SK-N-SH treated with all-trans-retinoic acid at 6 μM for 48 hours (cell line): Measurements from ENCODE around the gene ZNF473.
"Not testable (repeated sequence)": the region's sequence is repeated elsewhere in the genome, so short reads cannot be mapped to it uniquely, and the experiment has no call there.

ENCODE experiments used
- ATAC-seq: fragments of 200-7000 bp; cut with Tn5 transposase; 3 replicates; pipeline ENCODE4 v1.9.1; 2020; ENCODE audit warnings: mild to moderate bottlenecking, moderate library complexity
- BACH2 ChIP-seq: fragments of 250-450 bp; sonication (Bioruptor Pico); IDR thresholded peaks from 2 replicates; pipeline ENCODE4 v1.9.0; 2021; ENCODE audit warnings: mild to moderate bottlenecking, borderline replicate concordance
- CSRNP3 ChIP-seq: fragments of 250-450 bp; sonication (Bioruptor Pico); IDR thresholded peaks from 2 replicates; pipeline ENCODE4 v1.5.1; 2021; ENCODE audit warnings: mild to moderate bottlenecking, moderate library complexity
- ESRRG ChIP-seq: fragments of 250-450 bp; sonication (Bioruptor Pico); IDR thresholded peaks from 2 replicates; pipeline ENCODE4 v1.6.1; 2021; ENCODE audit warnings: mild to moderate bottlenecking
- GLIS3 ChIP-seq: fragments of 250-450 bp; sonication (Bioruptor Pico); IDR thresholded peaks from 2 replicates; pipeline ENCODE4 v1.5.0; 2020; ENCODE audit warnings: mild to moderate bottlenecking, moderate library complexity
- ISL1 ChIP-seq: fragments of 250-450 bp; sonication (Bioruptor Pico); IDR thresholded peaks from 2 replicates; pipeline ENCODE4 v2.1.2; 2022; ENCODE audit warnings: mild to moderate bottlenecking, moderate library complexity
- OSR1 ChIP-seq: fragments of 250-450 bp; sonication (Bioruptor Pico); IDR thresholded peaks from 2 replicates; pipeline ENCODE4 v1.8.0; 2022; ENCODE audit warnings: moderate library complexity, mild to moderate bottlenecking, inconsistent platforms
- PATZ1 ChIP-seq: fragments of 250-450 bp; sonication (Bioruptor Pico); IDR thresholded peaks from 2 replicates; pipeline ENCODE4 v1.8.0; 2020; ENCODE audit warnings: mild to moderate bottlenecking, moderate library complexity, borderline replicate concordance
- POU6F1 ChIP-seq: fragments of 250-450 bp; sonication (Bioruptor Pico); IDR thresholded peaks from 2 replicates; pipeline ENCODE4 v1.8.0; 2021; ENCODE audit warnings: low read depth, mild to moderate bottlenecking, moderate library complexity, borderline replicate concordance
- PPARA ChIP-seq: fragments of 250-450 bp; sonication (Bioruptor Pico); IDR thresholded peaks from 2 replicates; pipeline ENCODE4 v1.5.0; 2020; ENCODE audit warnings: mild to moderate bottlenecking, borderline replicate concordance
- RARB ChIP-seq: fragments of 250-450 bp; sonication (Bioruptor Pico); IDR thresholded peaks from 2 replicates; pipeline ENCODE4 v1.8.0; 2021; ENCODE audit warnings: mild to moderate bottlenecking, moderate library complexity
- SNAI2 ChIP-seq: fragments of 250-450 bp; sonication (Bioruptor Pico); IDR thresholded peaks from 2 replicates; pipeline ENCODE4 v1.5.0; 2020; ENCODE audit warnings: mild to moderate bottlenecking, moderate library complexity
- TCF4 ChIP-seq: fragments of 250-450 bp; sonication (Bioruptor Pico); IDR thresholded peaks from 2 replicates; pipeline ENCODE4 v1.8.0; 2021; ENCODE audit warnings: mild to moderate bottlenecking, moderate library complexity, borderline replicate concordance
- TSHZ2 ChIP-seq: fragments of 250-450 bp; sonication (Bioruptor Pico); IDR thresholded peaks from 2 replicates; pipeline ENCODE4 v1.5.0; 2020; ENCODE audit warnings: mild to moderate bottlenecking, moderate library complexity
- ZC3H10 ChIP-seq: fragments of 250-450 bp; sonication (Bioruptor Pico); IDR thresholded peaks from 2 replicates; pipeline ENCODE4 v1.5.1; 2021; ENCODE audit warnings: mild to moderate bottlenecking, moderate library complexity
- ZFP3 ChIP-seq: fragments of 250-450 bp; sonication (Bioruptor Pico); IDR thresholded peaks from 2 replicates; pipeline ENCODE4 v1.5.0; 2020; ENCODE audit warnings: mild to moderate bottlenecking, moderate library complexity
- ZFP30 ChIP-seq: fragments of 450-650 bp; formaldehyde crosslinking; IDR thresholded peaks from 2 replicates; pipeline ENCODE4 v1.5.0; 2022; ENCODE audit warnings: mild to moderate bottlenecking, moderate library complexity
- ZNF565 ChIP-seq: fragments of 450-650 bp; formaldehyde crosslinking; conservative IDR thresholded peaks from 2 replicates; pipeline ENCODE4 v1.5.0; 2020; ENCODE audit warnings: low read depth, mild to moderate bottlenecking, moderate library complexity
- ZNF70 ChIP-seq: fragments of 450-650 bp; formaldehyde crosslinking; IDR thresholded peaks from 2 replicates; pipeline ENCODE4 v1.5.0; 2020; ENCODE audit warnings: mild to moderate bottlenecking, moderate library complexity
- ZNF8 ChIP-seq: fragments of 450-650 bp; formaldehyde crosslinking; IDR thresholded peaks from 2 replicates; pipeline ENCODE4 v1.5.0; 2020; ENCODE audit warnings: mild to moderate bottlenecking, moderate library complexity

ZNF473 gene

GRCh38 chr19:50044922-50045321, 19.1 kb downstream of the ZNF473 start:
- TF ChIP-seq GLIS3 (CRISPR knock-in tag): no peak
- no peak for TF ChIP-seq TCF4 (CRISPR knock-in tag)
- TF ChIP-seq POU6F1 (CRISPR knock-in tag): no peak
- ATAC-seq: no peak

GRCh38 chr19:50046649-50047503, 21.1 kb downstream of the ZNF473 start:
- ATAC-seq: no peak
- TF ChIP-seq CSRNP3 (CRISPR knock-in tag) (no peak), ZC3H10 (no peak), ESRRG (CRISPR knock-in tag) (no peak), SNAI2 (CRISPR knock-in tag) (no peak), ISL1 (CRISPR knock-in tag) (no peak), ZFP30 (no peak), PPARA (CRISPR knock-in tag) (no peak)

GRCh38 chr19:50047671-50048070, 21.9 kb downstream of the ZNF473 start:
- ATAC-seq: no peak
- TF ChIP-seq ZC3H10 (no peak), GLIS3 (CRISPR knock-in tag) (no peak), TSHZ2 (no peak), ZNF70 (CRISPR knock-in tag) (no peak), OSR1 (CRISPR knock-in tag) (no peak), TCF4 (CRISPR knock-in tag) (no peak), RARB (CRISPR knock-in tag) (no peak), ZNF8 (CRISPR knock-in tag) (no peak), ISL1 (CRISPR knock-in tag) (no peak), BACH2 (CRISPR knock-in tag) (no peak), PATZ1 (CRISPR knock-in tag) (no peak), ZFP3 (CRISPR knock-in tag) (no peak), ZNF565 (CRISPR knock-in tag) (no peak)

- no peak for TF ChIP-seq SNAI2 (CRISPR knock-in tag)
- TF ChIP-seq, all 23 proteins: peak for 0
- peak; percentile 95 for ATAC-seq
Observed at GRCh38 chr19:50050406-50051227, 24.8 kb downstream of the ZNF473 start.

- ATAC-seq: not testable (repeated sequence)
Observed at GRCh38 chr19:50051228-50051895, 25.6 kb downstream of the ZNF473 start.
